Measurements from ENCODE around the gene LAPTM5. TPM values are rescaled to one million over a fixed set of nuclear protein-coding genes. Genes with fewer than 3 reads are reported as not detected.

The LAPTM5 gene
- total and polyA plus RNA-seq, 10 of the 15 experiments (the other 5 are each of a cell fraction or from before 2014, with no cell fraction given), result 24.1 to 1,034 (median 687) TPM

DNA sequence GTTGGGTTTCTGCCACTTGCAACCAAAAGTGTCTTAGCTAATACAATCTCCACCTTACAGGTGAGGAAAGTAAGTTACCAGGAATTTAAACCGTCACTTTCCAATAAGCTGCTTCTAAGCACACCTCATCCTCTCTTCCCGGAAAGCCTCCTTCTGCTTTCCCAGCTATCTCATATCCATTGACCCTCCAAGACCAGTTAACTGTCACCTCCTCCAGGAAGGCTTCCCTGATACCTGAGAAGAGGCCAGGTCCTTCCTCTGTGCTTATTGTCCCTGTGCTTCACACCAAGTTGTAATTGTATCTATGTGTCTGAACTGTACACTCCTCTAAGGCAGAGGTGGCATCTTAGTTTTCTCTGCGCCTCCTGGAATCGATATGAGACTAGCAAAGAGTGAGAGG is 23.0 kb downstream of the LAPTM5 start:
- peaks cover 29% of the 10 kb centered on the region for H3K4me1 ChIP-seq (ENCODE audit: control insufficient read depth, insufficient read depth, low read length)
- H4K20me1 ChIP-seq (ENCODE audit: control insufficient read depth, insufficient read depth), result no peaks in the 10 kb centered on the region; the same call in 1 of the 2 replicates
- H3K27me3 ChIP-seq (replicated peaks in 1 of 2; ENCODE audit: control insufficient read depth in 2 of 2, insufficient read depth in 2 of 2, low read length in 1 of 2), result no peaks in the 10 kb centered on the region
- CTCF ChIA-PET, result interaction anchor here (0.8 to 0.9 kb wide), 2 partner anchors 31 to 48 kb away, joined by 3 read pairs; no protein-coding TSS in a partner anchor
- H3K9ac ChIP-seq (ENCODE audit: control insufficient read depth, insufficient read depth, low read length), result no peak overlapping the region
- no peak overlapping the region for H2AFZ ChIP-seq (ENCODE audit: control insufficient read depth, low read depth, low read length)
- DNase-seq (ENCODE audit: low read depth, low spot score) (no peak), ATAC-seq (no peak), FAIRE-seq (no peak)
- no peak overlapping the region for H3K4me3 ChIP-seq
- no peaks in the 10 kb centered on the region for H3K9me3 ChIP-seq (replicated peaks; ENCODE audit: control insufficient read depth, insufficient read depth, low read length)
- RAD21 ChIA-PET (ENCODE audit: unreplicated experiment), result interaction anchor here (1.0 kb wide), 1 partner anchor 12 kb away, joined by 3 read pairs; the partner anchor contains the start of gene MATN1
- in situ Hi-C loops (cut with MboI), result no loop called here
- peaks cover 6% of the 10 kb centered on the region for H3K79me2 ChIP-seq (ENCODE audit: control insufficient read depth, insufficient read depth, low read length)
- H3K36me3 ChIP-seq (ENCODE audit: control insufficient read depth in 2 of 2, insufficient read depth in 2 of 2, low read length in 1 of 2), result peaks cover 50 to 52% of the 10 kb centered on the region in 2 experiments
- BruUV-seq (replicated peaks), result no TSS peak
- POLR2A ChIA-PET, result interaction anchor here (1.1 kb wide), 1 partner anchor 16 kb away, joined by 5 read pairs; no protein-coding TSS in a partner anchor
- H3K4me2 ChIP-seq (ENCODE audit: control insufficient read depth, insufficient read depth), result no peak overlapping the region
- TF ChIP-seq RBBP5 (conservative IDR thresholded peaks at IDR 0.05), result no peak
- TF ChIP-seq E2F4 (IDR thresholded peaks at IDR 0.05; ENCODE audit: low read depth, low read length), result no peak
- TF ChIP-seq SMC3 (IDR thresholded peaks at IDR 0.05; ENCODE audit: borderline replicate concordance, low read length), result no peak
- 0 out of 2 replicates have a peak, but pooled peaks have one; percentile 10 for TF ChIP-seq SMAD5 (IDR thresholded peaks at IDR 0.05; ENCODE audit: low read depth)
- no peak for TF ChIP-seq ELK1 (IDR thresholded peaks at IDR 0.05; ENCODE audit: low read depth, low read length)
- no peak for TF ChIP-seq E4F1 (IDR thresholded peaks at IDR 0.05; ENCODE audit: borderline replicate concordance, partially characterized antibody)
- no peak for TF ChIP-seq JUND (IDR thresholded peaks at IDR 0.05; ENCODE audit: low read depth, low read length)
- TF ChIP-seq RAD21 (IDR thresholded peaks at IDR 0.05; ENCODE audit: insufficient read depth, low read depth, low read length), result no peak
- intact Hi-C loops (cut with micrococcal nuclease; ENCODE audit: unreplicated experiment), result no loop called here
- no peak overlapping the region for H3K27ac ChIP-seq (ENCODE audit: control insufficient read depth, insufficient read depth)
- SMC1A ChIA-PET (ENCODE audit: uncharacterized antibody, unreplicated experiment), result interaction anchor here (0.9 to 21.5 kb wide), 3 partner anchors 11 to 44 kb away, joined by 3 to 556 read pairs (median 3); partner anchors contain the start of genes LAPTM5 and MATN1
- 99% methylated on average over 4 of the region's 4 CpGs for WGBS (ENCODE audit: insufficient coverage, insufficient replicate concordance, low lambda C conversion rate, missing lambda C conversion rate)

Data from GM12878 (cell line).